CD4-positive, CD25-positive, alpha-beta regulatory T cell (primary cell): Measurements from ENCODE around the gene CERK. TPM values are rescaled to one million over a fixed set of nuclear protein-coding genes. Genes with fewer than 3 reads are reported as not detected.
A peak's percentile ranks its signal among the peaks of the same experiment; 100 is the strongest.

Source experiments
- ATAC-seq, 2 donors: fragments of 150-1000 bp; cut with Tn5 transposase; one replicate each; pipeline ENCODE4 v1.10.0; 2021; ENCODE audit warnings: low read depth in 2 of 2, moderate number of reproducible peaks in 2 of 2, moderate library complexity in 1 of 2
- DNase-seq, 3 donors: peaks; one replicate each; pipeline versions ENCODE4 v3.0.0 to v3.0.0-alpha.2; 2012 to 2022; ENCODE audit warnings: mixed read lengths in 1 of 3
- H3K27ac ChIP-seq: one replicate; pipeline ENCODE4 v1.7.0; 2013; ENCODE audit warnings: mild to moderate bottlenecking, low read length; ENCODE audit not compliant: insufficient read depth, poor library complexity, severe bottlenecking
- H3K27me3 ChIP-seq: one replicate; pipeline ENCODE4 v1.7.0; 2013; ENCODE audit warnings: low read length; ENCODE audit not compliant: control insufficient read depth, insufficient read depth
- H3K36me3 ChIP-seq: one replicate; pipeline ENCODE4 v1.7.0; 2013; ENCODE audit warnings: mild to moderate bottlenecking, low read length, moderate library complexity; ENCODE audit not compliant: control insufficient read depth, insufficient read depth
- H3K4me1 ChIP-seq: 2 replicates; pipeline ENCODE4 v1.7.0; 2013; ENCODE audit warnings: mild to moderate bottlenecking, low read length; ENCODE audit not compliant: insufficient read depth, control insufficient read depth, poor library complexity, severe bottlenecking
- H3K4me3 ChIP-seq: one replicate; pipeline ENCODE4 v1.7.0; 2013; ENCODE audit warnings: low read depth, mild to moderate bottlenecking, low read length, moderate library complexity
- H3K9me3 ChIP-seq, 2 experiments: 1 replicate in 1 of 2; 2 replicates in 1 of 2; pipeline ENCODE4 v1.7.0; 2013; ENCODE audit warnings: low read length in 2 of 2, mild to moderate bottlenecking in 1 of 2, moderate library complexity in 1 of 2; ENCODE audit not compliant: control insufficient read depth in 2 of 2
- H3K27ac Mint-ChIP-seq, 3 donors: one replicate each; pipeline ENCODE4 v1.8.0; 2020 to 2022; ENCODE audit warnings: mild to moderate bottlenecking in 3 of 3, mixed read lengths in 3 of 3, moderate library complexity in 2 of 3
- H3K27me3 Mint-ChIP-seq: one replicate; pipeline ENCODE4 v1.8.0; 2022; ENCODE audit warnings: mild to moderate bottlenecking, mixed read lengths
- H3K36me3 Mint-ChIP-seq: one replicate; pipeline ENCODE4 v1.8.0; 2020; ENCODE audit warnings: mixed read lengths
- H3K4me1 Mint-ChIP-seq, 4 donors: one replicate each; pipeline ENCODE4 v1.8.0; 2020 to 2022; ENCODE audit warnings: mixed read lengths in 4 of 4, mild to moderate bottlenecking in 1 of 4
- H3K4me3 Mint-ChIP-seq, 4 donors: one replicate each; pipeline ENCODE4 v1.8.0; 2020 to 2022; ENCODE audit warnings: mild to moderate bottlenecking in 4 of 4, mixed read lengths in 4 of 4, moderate library complexity in 3 of 4
- H3K9me3 Mint-ChIP-seq, 7 donors: one replicate each; pipeline ENCODE4 v1.8.0; 2020 to 2022; ENCODE audit warnings: mixed read lengths in 7 of 7, mild to moderate bottlenecking in 3 of 7, moderate library complexity in 2 of 7
- polyA plus RNA-seq, 4 donors: library from polyadenylated mRNA; unstranded; fragments of 300-500 nt; fragmentation: Illumina TruSeq; gene quantifications; one replicate each; pipeline ENCODE4 v1.2.3, GENCODE V29; 2021
- total RNA-seq: library from RNA; stranded (reverse); gene quantifications from one replicate; pipeline ENCODE4 v1.2.3, GENCODE V29; 2022

CERK gene
- total and polyA plus RNA-seq, 5 donors from 2014 or later = 75.5 to 105 (median 85.3) TPM

GRCh38 chr22:46764140-46764680 lies 26.2 kb upstream of the CERK start:
- Mint-ChIP-seq H3K9me3 (no peaks in the 10 kb centered on the region), H3K4me1 (peaks cover 5 to 78% (median 49%) of the 10 kb centered on the region in 4 donors), H3K4me3 (peak overlapping the region; percentile 78 to 99 (median 97)), H3K27ac (peak overlapping the region; percentile 58 to 99 (median 99)), H3K27me3 (no peaks in the 10 kb centered on the region), H3K36me3 (peaks cover 14% of the 10 kb centered on the region)
- H3K27me3 ChIP-seq = no peaks in the 10 kb centered on the region
- H3K36me3 ChIP-seq = peaks cover 4% of the 10 kb centered on the region
- peak overlapping the region; percentile 18 for H3K27ac ChIP-seq
- H3K4me3 ChIP-seq = peak overlapping the region; percentile 15
- no peaks in the 10 kb centered on the region for H3K9me3 ChIP-seq
- ATAC-seq (no peak), DNase-seq (no peak)
- peaks cover 50% of the 10 kb centered on the region for H3K4me1 ChIP-seq

GRCh38 chr22:46763051-46763705 lies 25.1 kb upstream of the CERK start:
- H3K9me3 ChIP-seq = no peaks in the 10 kb centered on the region
- Mint-ChIP-seq H3K4me1 (peaks cover 12 to 77% (median 52%) of the 10 kb centered on the region in 4 donors), H3K9me3 (no peaks in the 10 kb centered on the region), H3K27ac (peak overlapping the region; percentile 99 to 100 (median 99)), H3K36me3 (peaks cover 14% of the 10 kb centered on the region), H3K27me3 (no peaks in the 10 kb centered on the region), H3K4me3 (peak overlapping the region; percentile 95 to 100 (median 99))
- H3K4me1 ChIP-seq = peaks cover 45% of the 10 kb centered on the region
- peak overlapping the region; percentile 83 for H3K4me3 ChIP-seq
- ATAC-seq (peak in 1 of 2 donors; percentile 16), DNase-seq (peak; percentile 33 to 52 (median 37))
- peaks cover 4% of the 10 kb centered on the region for H3K36me3 ChIP-seq
- H3K27me3 ChIP-seq = no peaks in the 10 kb centered on the region
- peak overlapping the region; percentile 92 for H3K27ac ChIP-seq

- Mint-ChIP-seq H3K4me3 (peak within 1 kb of the TSS; percentile 95 to 100 (median 99)), H3K36me3 (peaks cover 8% of the 10 kb centered on the region), H3K27me3 (no peaks in the 10 kb centered on the region), H3K4me1 (peaks cover 7 to 72% (median 46%) of the 10 kb centered on the region in 4 donors), H3K27ac (peak within 1 kb of the TSS; percentile 99 to 100 (median 99)), H3K9me3 (no peaks in the 10 kb centered on the region)
- DNase-seq (peak; percentile 90 to 97 (median 93)), ATAC-seq (peak; percentile 92 to 93)
- peaks cover 45% of the 10 kb centered on the region for H3K4me1 ChIP-seq
- no peaks in the 10 kb centered on the region for H3K27me3 ChIP-seq
- H3K4me3 ChIP-seq = peak within 1 kb of the TSS; percentile 88
- no peaks in the 10 kb centered on the region for H3K9me3 ChIP-seq
- peak within 1 kb of the TSS; percentile 92 for H3K27ac ChIP-seq
- H3K36me3 ChIP-seq = peaks cover 4% of the 10 kb centered on the region
Measured at GRCh38 chr22:46762238-46763050, 24.4 kb upstream of the CERK start, which contains the start of gene TBC1D22A. TBC1D22A (plus strand) TSS chr22:46762650; CDS start chr22:46762787, 137 bp downstream.

GRCh38 chr22:46761539-46762237 lies 23.6 kb upstream of the CERK start:
- Mint-ChIP-seq H3K27ac (peak overlapping the region; percentile 99 to 100 (median 99)), H3K4me1 (peaks cover 7 to 66% (median 40%) of the 10 kb centered on the region in 4 donors), H3K36me3 (peaks cover 2% of the 10 kb centered on the region), H3K4me3 (peak overlapping the region; percentile 95 to 100 (median 99)), H3K27me3 (no peaks in the 10 kb centered on the region), H3K9me3 (peaks cover 0 to under 1% (median 0%) of the 10 kb centered on the region in 7 donors)
- peaks cover 0 to 2% of the 10 kb centered on the region in 2 experiments for H3K9me3 ChIP-seq
- DNase-seq = no peak
- H3K36me3 ChIP-seq = peaks cover 4% of the 10 kb centered on the region
- no peak for ATAC-seq
- H3K27me3 ChIP-seq = no peaks in the 10 kb centered on the region
- peaks cover 44% of the 10 kb centered on the region for H3K4me1 ChIP-seq
- peak overlapping the region; percentile 92 for H3K27ac ChIP-seq
- H3K4me3 ChIP-seq = peak overlapping the region; percentile 88

GRCh38 chr22:46761017-46761416 lies 23.0 kb upstream of the CERK start:
- peaks cover 4% of the 10 kb centered on the region for H3K36me3 ChIP-seq
- peak overlapping the region; percentile 92 for H3K27ac ChIP-seq
- Mint-ChIP-seq H3K27me3 (no peaks in the 10 kb centered on the region), H3K9me3 (peaks cover 0 to 5% (median 0%) of the 10 kb centered on the region in 7 donors), H3K4me1 (peaks cover 7 to 65% (median 41%) of the 10 kb centered on the region in 4 donors), H3K4me3 (peak overlapping the region; percentile 74 to 99 (median 91)), H3K36me3 (peaks cover 5% of the 10 kb centered on the region), H3K27ac (peak overlapping the region; percentile 66 to 99 (median 88))
- H3K27me3 ChIP-seq = no peaks in the 10 kb centered on the region
- peaks cover 37% of the 10 kb centered on the region for H3K4me1 ChIP-seq
- no peak for ATAC-seq
- H3K9me3 ChIP-seq = peaks cover 0 to 8% of the 10 kb centered on the region in 2 experiments
- H3K4me3 ChIP-seq = no peak overlapping the region
- DNase-seq = no peak

- H3K27me3 ChIP-seq = no peaks in the 10 kb centered on the region
- Mint-ChIP-seq H3K27me3 (no peaks in the 10 kb centered on the region), H3K9me3 (peaks cover 0 to 5% (median 0%) of the 10 kb centered on the region in 7 donors), H3K4me3 (peak overlapping the region in 3 of 4 donors; percentile 35 to 86 (median 62)), H3K4me1 (peaks cover 7 to 52% (median 30%) of the 10 kb centered on the region in 4 donors), H3K36me3 (peaks cover 5% of the 10 kb centered on the region), H3K27ac (peak overlapping the region; percentile 2 to 85 (median 54))
- ATAC-seq = no peak
- no peak overlapping the region for H3K27ac ChIP-seq
- no peak overlapping the region for H3K4me3 ChIP-seq
- H3K4me1 ChIP-seq = peaks cover 31% of the 10 kb centered on the region
- H3K9me3 ChIP-seq = peaks cover 0 to 11% of the 10 kb centered on the region in 2 experiments
- H3K36me3 ChIP-seq = no peaks in the 10 kb centered on the region
- peak in 2 of 3 donors; percentile 43 to 73 for DNase-seq
Measured at GRCh38 chr22:46758867-46759290, 20.8 kb upstream of the CERK start.

GRCh38 chr22:46758121-46758520 lies 20.1 kb upstream of the CERK start:
- no peak for DNase-seq
- Histone ChIP-seq H3K27me3 (no peaks in the 10 kb centered on the region), H3K4me1 (peaks cover 23% of the 10 kb centered on the region), H3K4me3 (no peak overlapping the region), H3K9me3 (peaks cover 0 to 11% of the 10 kb centered on the region in 2 experiments), H3K36me3 (no peaks in the 10 kb centered on the region), H3K27ac (no peak overlapping the region)
- peak overlapping the region in 2 of 3 donors; percentile 54 to 85 for H3K27ac Mint-ChIP-seq
- no peak for ATAC-seq
- H3K4me3 Mint-ChIP-seq = peak overlapping the region in 1 of 4 donors; percentile 21
- peaks cover 7 to 47% (median 27%) of the 10 kb centered on the region in 4 donors for H3K4me1 Mint-ChIP-seq
- no peaks in the 10 kb centered on the region for H3K27me3 Mint-ChIP-seq
- peaks cover 0 to 5% (median 0%) of the 10 kb centered on the region in 7 donors for H3K9me3 Mint-ChIP-seq
- peaks cover 5% of the 10 kb centered on the region for H3K36me3 Mint-ChIP-seq
